ENCODE results near the gene TNFRSF11A. TPM values are rescaled to one million over a fixed set of nuclear protein-coding genes. Genes with fewer than 3 reads are reported as not detected.

TNFRSF11A gene
- 38.2 and 43.0 TPM in 2 replicates for total RNA-seq

DNA sequence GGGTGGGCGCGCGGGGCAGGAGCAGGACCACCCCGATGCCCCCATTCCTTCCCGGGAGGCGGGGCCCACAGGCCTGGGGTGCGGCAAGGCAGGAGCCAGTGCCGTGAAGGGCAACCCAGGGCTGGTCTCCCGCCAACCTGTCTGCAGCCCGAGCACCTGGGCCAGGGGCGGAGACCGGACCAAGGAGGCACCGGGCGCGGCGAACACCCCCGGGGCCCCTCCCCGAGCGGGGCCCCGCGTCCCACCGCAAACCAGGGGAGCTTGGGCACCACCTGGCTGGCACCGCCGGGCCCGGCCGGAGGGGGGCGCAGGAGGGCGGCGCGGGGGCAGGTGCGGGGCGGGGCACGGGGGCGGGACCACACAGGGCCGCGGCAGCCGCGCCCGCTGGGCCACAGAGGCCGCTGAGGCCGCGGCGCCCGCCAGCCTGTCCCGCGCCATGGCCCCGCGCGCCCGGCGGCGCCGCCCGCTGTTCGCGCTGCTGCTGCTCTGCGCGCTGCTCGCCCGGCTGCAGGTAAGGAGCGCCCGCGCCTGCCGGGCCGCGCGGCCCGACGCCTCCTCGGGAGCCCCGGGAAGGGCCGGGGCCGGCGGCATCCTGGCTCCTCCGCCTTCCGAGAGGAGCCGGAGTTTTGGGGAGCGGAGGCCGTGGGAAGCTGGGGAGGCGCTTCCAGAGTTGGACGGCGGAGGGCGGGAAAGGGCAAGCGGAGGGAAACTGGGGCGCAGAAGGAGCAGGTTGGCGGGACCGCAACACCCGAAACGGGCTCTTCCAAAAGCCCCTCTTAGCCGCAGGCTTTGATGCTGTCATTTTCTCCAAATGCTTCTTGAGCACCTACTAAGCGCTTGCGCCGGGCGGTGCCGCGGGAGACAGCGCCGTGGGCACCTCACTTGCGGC is at the start of gene TNFRSF11A:
Gene TNFRSF11A (plus strand): TSS at position 394 of the 889 bp plus-strand sequence. CDS start 43 bp downstream, at position 437.
- Mint-ChIP-seq H3K27ac (peak within 1 kb of the TSS; percentile 82), H3K27me3 (ENCODE audit: low read depth) (peaks cover 32% of the 10 kb centered on the region)

DNA sequence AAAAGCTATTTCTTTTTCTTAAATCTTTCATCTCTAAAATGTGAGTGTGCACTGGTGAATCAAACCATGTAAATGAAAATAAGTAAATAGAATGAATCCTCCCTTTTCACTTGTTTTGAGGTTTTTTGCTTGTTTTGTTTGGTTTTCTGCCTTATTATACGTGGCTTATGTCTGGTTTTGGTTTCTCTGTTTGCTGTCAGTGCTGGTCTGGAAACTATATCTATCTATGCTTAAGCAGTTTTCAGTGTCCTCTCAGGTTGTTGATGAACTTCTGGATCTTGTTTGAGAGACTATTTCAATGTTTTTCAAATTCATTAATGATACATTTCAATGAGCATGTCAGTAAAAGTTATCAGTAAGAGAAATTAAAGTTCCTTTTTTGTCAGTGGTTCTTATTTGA is 48.1 kb upstream of the TNFRSF11A start:
- no peak overlapping the region for H3K27ac Mint-ChIP-seq
- H3K9me3 Mint-ChIP-seq = no peaks in the 10 kb centered on the region
- peaks cover 38% of the 10 kb centered on the region for H3K36me3 Mint-ChIP-seq (ENCODE audit: low read depth)
- peaks cover 16% of the 10 kb centered on the region for H3K4me1 Mint-ChIP-seq (ENCODE audit: low read depth)
- intact Hi-C loops (cut with micrococcal nuclease) = no loop called here
- no peaks in the 10 kb centered on the region for H3K27me3 Mint-ChIP-seq (ENCODE audit: low read depth)
- H3K4me3 Mint-ChIP-seq (ENCODE audit: low read depth) = no peak overlapping the region
- DNase-seq (ENCODE audit: low spot score) = no peak

More for the DNA sequence above, at the start of gene TNFRSF11A:
- peaks cover 21% of the 10 kb centered on the region for H3K36me3 Mint-ChIP-seq (ENCODE audit: low read depth)
- peak within 1 kb of the TSS; percentile 92 for H3K4me3 Mint-ChIP-seq (ENCODE audit: low read depth)
- no peaks in the 10 kb centered on the region for H3K9me3 Mint-ChIP-seq
- intact Hi-C loops (cut with micrococcal nuclease) = loop anchor here (1.0 to 5.0 kb wide), 6 partner anchors 14 to 1042 kb away; partner anchors contain the start of genes KDSR, PIGN and RELCH
- H3K4me1 Mint-ChIP-seq (ENCODE audit: low read depth) = peaks cover 56% of the 10 kb centered on the region
- DNase-seq (ENCODE audit: low spot score) = peak; percentile 62

DNA sequence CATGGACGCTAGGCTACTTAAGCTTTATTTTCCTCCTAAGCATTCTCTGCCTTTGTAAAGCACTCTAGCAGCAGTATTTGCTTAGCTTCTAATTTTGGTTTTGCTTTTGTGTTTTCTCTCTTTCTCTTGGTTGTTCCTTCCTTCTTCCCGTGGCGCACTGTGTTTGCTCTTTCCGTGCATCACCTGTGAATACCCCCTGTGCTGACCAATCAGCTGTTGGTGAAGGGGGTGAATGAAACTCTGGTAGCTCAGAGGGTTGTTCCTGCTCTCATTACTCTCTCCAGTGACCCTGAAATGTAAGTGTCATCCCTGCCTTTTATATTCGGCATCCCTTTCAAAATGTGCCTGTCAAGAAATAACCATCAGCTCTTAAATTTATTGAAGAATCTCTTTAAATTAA is 45.5 kb upstream of the TNFRSF11A start:
- no peak overlapping the region for H3K4me3 Mint-ChIP-seq (ENCODE audit: low read depth)
- no peak overlapping the region for H3K27ac Mint-ChIP-seq
- no peak for DNase-seq (ENCODE audit: low spot score)
- peaks cover 57% of the 10 kb centered on the region for H3K36me3 Mint-ChIP-seq (ENCODE audit: low read depth)
- no peaks in the 10 kb centered on the region for H3K9me3 Mint-ChIP-seq
- no peaks in the 10 kb centered on the region for H3K27me3 Mint-ChIP-seq (ENCODE audit: low read depth)
- intact Hi-C loops (cut with micrococcal nuclease) = no loop called here
- H3K4me1 Mint-ChIP-seq (ENCODE audit: low read depth) = peaks cover 16% of the 10 kb centered on the region

DNA sequence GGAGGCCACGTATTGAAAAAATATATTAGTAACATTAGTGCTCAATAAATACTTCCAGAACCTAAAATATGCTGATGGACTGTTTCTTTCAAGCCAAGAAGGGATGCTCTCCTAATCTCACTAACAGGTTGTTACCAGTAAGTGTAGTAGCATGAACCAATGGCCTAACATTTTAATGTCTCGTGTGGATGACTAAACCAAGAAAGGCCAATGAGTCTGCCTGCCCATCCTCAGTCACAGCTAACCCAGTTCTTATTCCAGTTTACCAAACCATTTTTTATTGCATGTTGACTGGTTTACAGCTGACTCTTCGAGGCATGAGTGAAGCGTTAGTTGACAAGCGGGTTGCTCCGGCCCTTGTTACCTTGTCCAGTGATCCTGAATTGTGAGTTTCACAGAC is 45.1 kb upstream of the TNFRSF11A start:
- Mint-ChIP-seq H3K27me3 (ENCODE audit: low read depth) (no peaks in the 10 kb centered on the region), H3K9me3 (no peaks in the 10 kb centered on the region), H3K4me1 (ENCODE audit: low read depth) (peaks cover 16% of the 10 kb centered on the region), H3K36me3 (ENCODE audit: low read depth) (peaks cover 60% of the 10 kb centered on the region), H3K4me3 (ENCODE audit: low read depth) (no peak overlapping the region), H3K27ac (no peak overlapping the region)
- DNase-seq (ENCODE audit: low spot score) = no peak
- intact Hi-C loops (cut with micrococcal nuclease) = loop anchor here (5.0 kb wide), 1 partner anchor 42 kb away; no protein-coding TSS in a partner anchor

DNA sequence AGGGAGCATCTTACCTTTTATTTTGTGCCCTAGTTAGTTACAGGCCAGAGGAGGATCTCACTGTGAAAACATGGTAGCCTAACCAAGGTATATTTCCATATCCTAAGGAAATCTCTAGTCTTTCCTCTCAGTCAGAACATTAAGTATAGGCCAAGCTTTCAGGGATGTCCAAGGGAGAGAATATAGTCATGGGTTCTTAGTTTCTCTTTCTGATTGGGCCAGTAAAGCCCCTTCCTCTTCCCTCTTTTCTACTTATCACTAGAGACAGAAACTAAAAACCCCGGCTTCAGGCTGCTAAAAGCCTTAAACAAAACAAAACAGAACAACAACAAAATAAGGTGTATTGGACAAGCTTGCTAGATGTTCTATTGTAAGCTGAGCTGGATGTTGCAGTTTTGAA is 44.3 kb upstream of the TNFRSF11A start:
- Mint-ChIP-seq H3K27me3 (ENCODE audit: low read depth) (no peaks in the 10 kb centered on the region), H3K4me3 (ENCODE audit: low read depth) (no peak overlapping the region), H3K9me3 (no peaks in the 10 kb centered on the region), H3K27ac (no peak overlapping the region), H3K36me3 (ENCODE audit: low read depth) (peaks cover 61% of the 10 kb centered on the region), H3K4me1 (ENCODE audit: low read depth) (peaks cover 20% of the 10 kb centered on the region)
- no peak for DNase-seq (ENCODE audit: low spot score)
- intact Hi-C loops (cut with micrococcal nuclease) = loop anchor here (5.0 kb wide), 1 partner anchor 42 kb away; no protein-coding TSS in a partner anchor

DNA sequence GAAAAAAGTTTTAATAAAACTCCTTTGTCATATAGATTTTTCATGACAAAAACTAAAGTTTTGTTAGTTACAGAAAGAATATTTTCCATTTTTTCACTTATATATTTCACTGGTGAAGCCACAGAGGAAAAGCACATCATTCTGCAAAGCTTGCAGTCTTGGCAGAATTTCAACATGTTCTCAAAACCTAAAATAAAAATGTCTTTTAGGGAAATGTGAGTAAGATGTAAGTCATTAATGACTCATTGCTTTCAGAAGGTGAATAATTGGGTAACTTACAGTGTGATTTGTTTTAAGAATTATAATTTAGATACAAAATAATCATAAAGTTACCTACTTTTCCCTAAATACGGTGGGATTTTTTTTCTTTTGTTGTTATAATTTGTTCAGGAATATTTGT is 43.4 kb upstream of the TNFRSF11A start:
- no peak overlapping the region for H3K4me3 Mint-ChIP-seq (ENCODE audit: low read depth)
- H3K36me3 Mint-ChIP-seq (ENCODE audit: low read depth) = peaks cover 64% of the 10 kb centered on the region
- H3K9me3 Mint-ChIP-seq = no peaks in the 10 kb centered on the region
- intact Hi-C loops (cut with micrococcal nuclease) = loop anchor here (5.0 kb wide), 1 partner anchor 41 kb away; no protein-coding TSS in a partner anchor
- H3K4me1 Mint-ChIP-seq (ENCODE audit: low read depth) = peaks cover 21% of the 10 kb centered on the region
- no peaks in the 10 kb centered on the region for H3K27me3 Mint-ChIP-seq (ENCODE audit: low read depth)
- no peak overlapping the region for H3K27ac Mint-ChIP-seq
- DNase-seq (ENCODE audit: low spot score) = no peak

DNA sequence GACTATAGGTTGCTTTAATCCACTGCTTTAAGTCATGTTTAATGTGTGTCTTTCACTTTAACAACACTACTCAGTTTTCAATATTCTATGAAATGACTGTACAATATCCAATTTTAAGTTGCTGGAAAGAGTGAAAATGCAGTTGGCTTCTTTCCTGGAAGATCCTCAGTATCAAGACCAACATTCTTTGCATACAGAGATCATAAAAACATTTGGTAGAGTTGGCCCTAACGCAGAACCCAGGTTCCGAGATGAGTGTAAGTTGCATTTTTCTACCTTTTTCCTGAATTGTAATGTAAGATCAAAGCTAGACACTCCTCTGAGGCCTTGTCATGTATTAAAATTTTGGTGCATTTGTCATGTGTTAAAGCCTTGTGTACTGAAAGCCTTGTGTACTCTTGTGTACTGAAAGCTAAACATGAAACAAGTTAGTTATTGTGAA is 42.9 kb upstream of the TNFRSF11A start:
- Mint-ChIP-seq H3K9me3 (no peaks in the 10 kb centered on the region), H3K4me1 (ENCODE audit: low read depth) (peaks cover 16% of the 10 kb centered on the region), H3K27ac (no peak overlapping the region), H3K4me3 (ENCODE audit: low read depth) (no peak overlapping the region), H3K36me3 (ENCODE audit: low read depth) (peaks cover 60% of the 10 kb centered on the region), H3K27me3 (ENCODE audit: low read depth) (no peaks in the 10 kb centered on the region)
- no peak for DNase-seq (ENCODE audit: low spot score)
- intact Hi-C loops (cut with micrococcal nuclease) = loop anchor here (5.0 kb wide), 1 partner anchor 40 kb away; no protein-coding TSS in a partner anchor

DNA sequence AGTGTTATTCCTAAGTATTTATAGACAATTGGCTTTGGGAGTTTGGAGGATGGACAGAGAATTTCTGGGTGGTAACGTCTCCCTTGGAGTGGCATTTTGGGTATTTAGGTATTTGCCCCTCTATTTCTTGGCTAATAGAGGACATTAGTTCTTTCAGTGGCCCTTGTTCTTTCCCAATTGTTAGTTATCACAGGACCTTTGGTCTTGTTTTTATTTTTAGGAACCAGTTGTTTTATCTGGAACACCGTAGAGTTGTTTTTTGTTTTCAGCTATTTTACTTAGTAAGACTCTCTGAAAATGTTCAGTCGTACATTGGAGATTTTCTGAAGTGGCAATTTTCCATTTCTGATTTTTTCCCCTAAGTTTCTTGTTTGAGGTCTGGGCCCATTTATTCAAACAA is 40.5 kb upstream of the TNFRSF11A start:
- Mint-ChIP-seq H3K36me3 (ENCODE audit: low read depth) (peaks cover 74% of the 10 kb centered on the region), H3K27ac (no peak overlapping the region), H3K4me3 (ENCODE audit: low read depth) (no peak overlapping the region), H3K4me1 (ENCODE audit: low read depth) (peaks cover 19% of the 10 kb centered on the region), H3K27me3 (ENCODE audit: low read depth) (no peaks in the 10 kb centered on the region), H3K9me3 (no peaks in the 10 kb centered on the region)
- intact Hi-C loops (cut with micrococcal nuclease) = loop anchor here (5.0 kb wide), 1 partner anchor 38 kb away; no protein-coding TSS in a partner anchor
- DNase-seq (ENCODE audit: low spot score) = no peak

DNA sequence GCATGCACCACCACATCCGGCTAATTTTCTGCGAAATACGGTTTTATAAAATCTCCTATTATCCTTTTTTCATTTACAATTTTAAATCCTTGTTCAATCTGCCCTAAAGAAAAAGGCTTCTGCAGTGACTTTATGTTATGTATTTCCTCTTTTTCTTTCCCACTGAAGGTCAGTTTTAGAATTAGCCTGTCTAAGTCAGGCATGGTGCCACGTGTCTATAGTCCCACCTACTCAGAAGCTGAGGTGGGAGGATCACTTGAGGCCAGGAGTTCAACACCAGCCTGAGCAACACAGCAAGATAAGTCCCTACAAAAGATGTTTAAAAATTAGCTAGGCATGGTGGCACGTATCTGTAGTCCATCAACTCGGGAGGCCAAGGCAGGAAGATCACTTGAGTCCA is 39.8 kb upstream of the TNFRSF11A start:
- no peak for DNase-seq (ENCODE audit: low spot score)
- Mint-ChIP-seq H3K36me3 (ENCODE audit: low read depth) (peaks cover 74% of the 10 kb centered on the region), H3K9me3 (no peaks in the 10 kb centered on the region), H3K4me1 (ENCODE audit: low read depth) (peaks cover 19% of the 10 kb centered on the region), H3K4me3 (ENCODE audit: low read depth) (no peak overlapping the region), H3K27me3 (ENCODE audit: low read depth) (no peaks in the 10 kb centered on the region), H3K27ac (no peak overlapping the region)
- intact Hi-C loops (cut with micrococcal nuclease) = no loop called here

DNA sequence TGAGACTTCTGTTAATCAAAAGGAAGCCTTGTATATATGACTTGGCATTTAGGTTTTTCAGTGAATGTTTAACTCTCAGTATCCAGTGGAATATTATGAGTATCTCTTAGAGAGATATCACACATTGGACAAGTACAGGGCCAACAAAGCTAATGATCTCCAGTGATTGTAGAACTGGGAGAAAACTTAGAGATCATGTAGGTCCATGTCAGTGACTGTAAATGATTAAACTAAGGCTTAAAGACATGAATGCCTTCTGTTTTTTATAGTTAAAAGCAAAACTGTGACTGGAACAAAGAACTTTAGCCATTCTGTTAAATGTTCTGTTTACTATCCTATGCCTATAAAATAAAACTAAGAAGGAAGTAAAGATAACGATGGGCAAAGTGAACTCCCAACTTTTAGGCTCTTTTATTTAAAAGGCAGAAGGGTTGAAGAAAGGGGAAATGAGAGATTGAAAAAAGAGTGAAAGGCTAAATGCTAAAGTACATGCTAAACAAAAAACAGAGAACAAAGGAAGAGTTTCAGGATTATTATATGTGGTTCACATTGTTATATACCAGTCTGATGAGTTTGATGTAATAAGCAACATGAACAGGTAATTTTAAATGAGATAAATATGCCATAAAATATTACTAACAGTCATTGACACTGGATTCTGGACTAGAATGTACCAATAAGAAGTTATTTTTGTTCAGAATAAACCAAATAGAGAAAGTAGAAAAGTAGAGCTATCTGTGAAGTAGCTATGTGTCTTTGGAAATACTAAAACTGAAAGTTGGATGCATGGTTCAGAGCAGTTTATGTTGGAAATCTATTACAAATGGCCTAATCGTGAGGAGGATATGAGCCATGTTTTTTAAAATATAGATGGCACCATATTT is 37.1 kb upstream of the TNFRSF11A start:
- no peak overlapping the region for H3K4me3 Mint-ChIP-seq (ENCODE audit: low read depth)
- DNase-seq (ENCODE audit: low spot score) = no peak
- intact Hi-C loops (cut with micrococcal nuclease) = no loop called here
- H3K4me1 Mint-ChIP-seq (ENCODE audit: low read depth) = peaks cover 11% of the 10 kb centered on the region
- peaks cover 54% of the 10 kb centered on the region for H3K36me3 Mint-ChIP-seq (ENCODE audit: low read depth)
- H3K27ac Mint-ChIP-seq = no peak overlapping the region
- no peaks in the 10 kb centered on the region for H3K9me3 Mint-ChIP-seq
- H3K27me3 Mint-ChIP-seq (ENCODE audit: low read depth) = no peaks in the 10 kb centered on the region

DNA sequence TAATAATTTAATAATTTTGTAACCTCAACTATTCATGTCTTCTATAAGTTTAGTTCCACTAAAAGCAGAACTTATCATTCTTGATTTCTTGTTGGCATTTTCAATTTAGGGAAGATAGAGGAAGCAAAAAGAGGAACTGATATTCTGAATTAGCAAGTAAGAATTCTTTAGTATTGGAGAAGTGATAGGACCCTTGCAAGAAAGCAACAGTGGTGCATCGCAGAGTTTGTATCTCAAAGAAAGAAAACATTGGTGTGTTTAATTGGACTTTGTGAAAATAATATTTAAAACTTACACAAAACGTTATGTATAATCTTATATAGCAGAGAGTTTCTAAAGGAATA is 36.5 kb upstream of the TNFRSF11A start:
- peaks cover 11% of the 10 kb centered on the region for H3K4me1 Mint-ChIP-seq (ENCODE audit: low read depth)
- peaks cover 48% of the 10 kb centered on the region for H3K36me3 Mint-ChIP-seq (ENCODE audit: low read depth)
- DNase-seq (ENCODE audit: low spot score) = no peak
- H3K4me3 Mint-ChIP-seq (ENCODE audit: low read depth) = no peak overlapping the region
- no peak overlapping the region for H3K27ac Mint-ChIP-seq
- H3K27me3 Mint-ChIP-seq (ENCODE audit: low read depth) = no peaks in the 10 kb centered on the region
- intact Hi-C loops (cut with micrococcal nuclease) = no loop called here
- H3K9me3 Mint-ChIP-seq = no peaks in the 10 kb centered on the region

DNA sequence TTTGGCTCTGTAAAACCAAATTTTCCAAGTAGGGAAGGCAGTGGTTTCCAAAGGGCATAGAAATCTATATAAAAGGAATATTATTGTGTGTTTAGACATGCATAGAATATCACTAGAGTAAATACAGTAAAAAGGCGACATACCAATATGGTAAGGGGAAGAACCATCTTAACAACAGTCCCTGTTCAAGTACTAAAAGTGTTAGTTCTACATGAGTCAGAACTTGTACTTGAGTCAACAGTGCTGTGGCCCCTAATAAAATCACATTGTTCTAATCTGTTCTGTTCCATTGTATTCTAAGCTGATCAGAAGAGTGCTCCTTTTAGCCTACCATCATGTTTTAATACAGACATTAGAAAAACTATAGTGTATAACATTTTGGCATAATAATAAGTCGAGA is 36.1 kb upstream of the TNFRSF11A start:
- Mint-ChIP-seq H3K27ac (no peak overlapping the region), H3K9me3 (no peaks in the 10 kb centered on the region), H3K4me3 (ENCODE audit: low read depth) (no peak overlapping the region), H3K27me3 (ENCODE audit: low read depth) (no peaks in the 10 kb centered on the region), H3K4me1 (ENCODE audit: low read depth) (peaks cover 11% of the 10 kb centered on the region), H3K36me3 (ENCODE audit: low read depth) (peaks cover 44% of the 10 kb centered on the region)
- intact Hi-C loops (cut with micrococcal nuclease) = no loop called here
- no peak for DNase-seq (ENCODE audit: low spot score)
